HG03342 (cell line): ENCODE measurements around the gene RFX6.

ENCODE experiments used
- ATAC-seq: cut with Tn5 transposase; IDR thresholded peaks from one replicate; pipeline ENCODE4 v1.9.1; 2021; ENCODE audit warnings: mild to moderate bottlenecking, moderate library complexity; ENCODE audit not compliant: unreplicated experiment

RFX6 gene

GRCh38 chr6:116966675-116967576 lies 89.9 kb downstream of the RFX6 start:
- ATAC-seq: no peak

GRCh38 chr6:116969211-116969863 lies 92.3 kb downstream of the RFX6 start:
- peak; percentile 83 for ATAC-seq

GRCh38 chr6:116971959-116972358 lies 94.9 kb downstream of the RFX6 start:
- peak; percentile 74 for ATAC-seq

- ATAC-seq: no peak
Observed at GRCh38 chr6:116973976-116974375, 96.9 kb downstream of the RFX6 start.

- no peak for ATAC-seq
Observed at GRCh38 chr6:116974526-116975316, 97.7 kb downstream of the RFX6 start.

- ATAC-seq: no peak
Observed at GRCh38 chr6:116975600-116975999, 98.6 kb downstream of the RFX6 start.

- no peak for ATAC-seq
Observed at GRCh38 chr6:116979560-116979959, 102.5 kb downstream of the RFX6 start.
